Psoas muscle (tissue), 8 donors: Measurements from ENCODE around the gene PRUNE2. TPM values are rescaled to one million over a fixed set of nuclear protein-coding genes. Genes with fewer than 3 reads are reported as not detected.

Source experiments
- ATAC-seq, 4 donors: fragments of 200-7000 bp; cut with Tn5 transposase; one replicate each; pipeline ENCODE4 v1.9.1; 2020; ENCODE audit warnings: moderate library complexity in 3 of 4, mild to moderate bottlenecking in 2 of 4
- DNase-seq, 2 donors: peaks; one replicate each; pipeline ENCODE4 v3.0.0-alpha.2; 2020
- H3K27ac ChIP-seq: fragments of 200-600 bp; one replicate; pipeline ENCODE4 v1.8.0; 2022
- H3K27me3 ChIP-seq, 3 donors: fragments of 200-600 bp in 1 of 3; one replicate each; pipeline versions ENCODE4 v1.6.1 to v1.8.0; 2013 to 2022; ENCODE audit warnings: low read length in 2 of 3, mild to moderate bottlenecking in 2 of 3, moderate library complexity in 1 of 3; ENCODE audit not compliant: insufficient read depth in 3 of 3
- H3K36me3 ChIP-seq, 2 donors: fragments of 200-600 bp in 1 of 2; one replicate each; pipeline versions ENCODE4 v1.6.1 to v1.8.0; 2013 to 2022; ENCODE audit warnings: low read depth in 1 of 2, mild to moderate bottlenecking in 1 of 2, moderate library complexity in 1 of 2; ENCODE audit not compliant: insufficient read depth in 1 of 2
- H3K4me1 ChIP-seq: fragments of 200-600 bp; one replicate; pipeline ENCODE4 v1.8.0; 2022
- H3K4me3 ChIP-seq: fragments of 200-600 bp; one replicate; pipeline ENCODE4 v1.8.0; 2022; ENCODE audit warnings: mild to moderate bottlenecking
- H3K9me3 ChIP-seq: fragments of 200-600 bp; one replicate; pipeline ENCODE4 v1.8.0; 2022
- WGBS, 3 donors: extraction: QIAGEN DNeasy Blood & Tissue Kit; methylation state at CpG; one replicate each; pipeline versions ENCODE4 v1.1.6 to v1.1.7; 2013; 5-methylcytosine and 5-hydroxymethylcytosine counted together
- intact Hi-C, 2 donors: fragments of 100-400 bp; cut with DNase I; formaldehyde crosslinking; loops; one replicate each; pipeline versions ENCODE4 v1.11.0 to v1.14.2; 2022
- polyA plus RNA-seq, 3 donors: library from polyadenylated mRNA; stranded (reverse); fragments of 200-250 nt; gene quantifications; one replicate each; pipeline ENCODE4 v1.2.3, GENCODE V29; 2013
- total RNA-seq, 4 donors: library from RNA; stranded (reverse); fragmentation: NEBNext Ultra II Directional in 2 of 4; extraction: Animal tissue kit (Norgen Biotek cat#: 25700) in 2 of 4; gene quantifications; one replicate each; pipeline versions ENCODE4 v1.2.1 to v1.2.4, GENCODE V29; 2021 to 2023
- TF ChIP-seq, protein P1 (sequence below): fragments of 200-600 bp; IDR thresholded peaks from one replicate; pipeline ENCODE4 v1.8.0; 2022; ENCODE audit warnings: antibody characterized with exemption
- donor health status: healthy with polysubstance abuse.
- donor health status: DM: no; HTN: no; CAD: no; lungs with moderate emphysema.
- donor health status: Bipolar disorder and iron deficiency.
- donor health status: healthy.
- donor health status: DM: yes; HTN: yes; CAD: no.
- donor health status: DM: no; HTN: no; CAD: no.
- donor health status: DM: no; HTN: no; CAD: no.
- donor health status: DM: yes; HTN: yes; CAD: no.

Gene PRUNE2
- total and polyA plus RNA-seq, 7 donors = 1.2 to 79.9 (median 3.6) TPM

DNA sequence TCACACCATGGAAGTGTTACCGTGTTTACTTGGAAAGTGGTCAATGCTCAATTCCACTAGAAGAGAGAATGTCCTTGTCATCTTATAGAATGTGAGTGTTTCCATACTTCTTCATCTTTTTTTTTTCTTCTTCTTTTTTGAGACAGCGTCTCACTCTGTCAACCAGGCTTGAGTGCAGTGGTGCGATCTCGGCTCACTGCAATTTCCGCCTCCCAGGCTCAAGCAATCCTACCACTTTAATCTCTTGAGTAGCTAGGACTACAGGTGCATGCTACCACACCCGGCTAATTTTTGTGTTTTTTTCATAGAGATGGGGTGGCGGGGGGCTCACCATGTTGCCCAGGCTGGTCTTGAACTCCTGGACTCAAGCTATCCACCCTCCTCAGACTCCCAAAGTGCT, 278.9 kb downstream of the PRUNE2 start:
- no peak overlapping the region for H3K27ac ChIP-seq
- ATAC-seq (no peak), DNase-seq (no peak)
- H3K4me3 ChIP-seq = no peak overlapping the region
- no peaks in the 10 kb centered on the region for H3K4me1 ChIP-seq
- no peaks in the 10 kb centered on the region for H3K9me3 ChIP-seq
- intact Hi-C loops = no loop called here
- no peaks in the 10 kb centered on the region for H3K27me3 ChIP-seq
- 80 to 83% (median 81%) methylated on average over 7 of the region's 7 CpGs for WGBS, 3 donors
- TF ChIP-seq, protein P1, sequence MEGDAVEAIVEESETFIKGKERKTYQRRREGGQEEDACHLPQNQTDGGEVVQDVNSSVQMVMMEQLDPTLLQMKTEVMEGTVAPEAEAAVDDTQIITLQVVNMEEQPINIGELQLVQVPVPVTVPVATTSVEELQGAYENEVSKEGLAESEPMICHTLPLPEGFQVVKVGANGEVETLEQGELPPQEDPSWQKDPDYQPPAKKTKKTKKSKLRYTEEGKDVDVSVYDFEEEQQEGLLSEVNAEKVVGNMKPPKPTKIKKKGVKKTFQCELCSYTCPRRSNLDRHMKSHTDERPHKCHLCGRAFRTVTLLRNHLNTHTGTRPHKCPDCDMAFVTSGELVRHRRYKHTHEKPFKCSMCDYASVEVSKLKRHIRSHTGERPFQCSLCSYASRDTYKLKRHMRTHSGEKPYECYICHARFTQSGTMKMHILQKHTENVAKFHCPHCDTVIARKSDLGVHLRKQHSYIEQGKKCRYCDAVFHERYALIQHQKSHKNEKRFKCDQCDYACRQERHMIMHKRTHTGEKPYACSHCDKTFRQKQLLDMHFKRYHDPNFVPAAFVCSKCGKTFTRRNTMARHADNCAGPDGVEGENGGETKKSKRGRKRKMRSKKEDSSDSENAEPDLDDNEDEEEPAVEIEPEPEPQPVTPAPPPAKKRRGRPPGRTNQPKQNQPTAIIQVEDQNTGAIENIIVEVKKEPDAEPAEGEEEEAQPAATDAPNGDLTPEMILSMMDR = no peak
- H3K36me3 ChIP-seq = no peaks in the 10 kb centered on the region

GRCh38 chr9:76626141-76626540, 279.8 kb downstream of the PRUNE2 start:
- H3K4me3 ChIP-seq = no peak overlapping the region
- no peaks in the 10 kb centered on the region for H3K36me3 ChIP-seq
- H3K9me3 ChIP-seq = no peaks in the 10 kb centered on the region
- no peaks in the 10 kb centered on the region for H3K27me3 ChIP-seq
- ATAC-seq = no peak
- H3K4me1 ChIP-seq = no peaks in the 10 kb centered on the region
- no peak for DNase-seq
- H3K27ac ChIP-seq = no peak overlapping the region
- TF ChIP-seq, protein P1 = no peak
- WGBS, 3 donors = 64 to 71% (median 68%) methylated on average over 1 of the region's 1 CpG
- intact Hi-C loops = no loop called here

DNA sequence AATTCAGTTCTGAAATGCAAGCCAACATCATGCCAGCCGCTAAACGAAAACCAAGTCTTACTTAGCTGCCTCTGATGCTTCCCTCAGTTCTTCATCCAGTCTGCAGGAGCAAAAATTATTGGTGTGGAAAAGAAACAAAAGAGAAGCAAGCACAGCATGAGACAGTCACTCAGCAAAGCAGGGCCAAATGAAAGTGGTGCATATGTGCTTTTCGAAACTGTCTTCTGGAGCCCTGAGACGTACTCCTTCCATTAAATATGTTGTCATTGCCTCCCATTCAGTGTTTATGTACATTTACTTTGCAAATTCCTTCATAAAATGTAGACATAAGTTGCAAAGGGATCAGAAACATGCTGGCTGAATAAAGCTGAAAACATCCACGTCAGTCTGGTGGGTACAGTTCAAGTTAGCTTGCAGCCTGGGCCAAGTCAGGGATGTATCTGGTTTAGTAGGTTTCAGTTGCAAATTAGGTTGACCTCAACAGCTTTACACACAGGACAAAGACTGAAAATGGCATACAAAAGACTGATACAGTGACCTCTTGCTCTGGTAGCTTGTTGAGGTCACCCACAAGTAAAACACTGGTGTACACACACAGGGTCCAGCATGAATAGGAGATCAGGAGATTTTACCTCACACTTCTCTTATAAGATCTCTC, 281.4 kb downstream of the PRUNE2 start:
- TF ChIP-seq, protein P1 = no peak
- Histone ChIP-seq H3K4me3 (no peak overlapping the region), H3K27me3 (no peaks in the 10 kb centered on the region), H3K27ac (no peak overlapping the region), H3K4me1 (no peaks in the 10 kb centered on the region), H3K9me3 (no peaks in the 10 kb centered on the region), H3K36me3 (no peaks in the 10 kb centered on the region)
- no peak for ATAC-seq
- WGBS, 3 donors = 80 to 88% (median 82%) methylated on average over 5 of the region's 5 CpGs
- intact Hi-C loops = no loop called here
- no peak for DNase-seq

- Histone ChIP-seq H3K4me1 (no peaks in the 10 kb centered on the region), H3K27ac (no peak overlapping the region), H3K27me3 (no peaks in the 10 kb centered on the region), H3K4me3 (no peak overlapping the region), H3K9me3 (no peaks in the 10 kb centered on the region), H3K36me3 (no peaks in the 10 kb centered on the region)
- intact Hi-C loops = no loop called here
- TF ChIP-seq, protein P1 = no peak
- ATAC-seq = no peak
- WGBS, 3 donors = 76 to 78% (median 78%) methylated on average over 3 of the region's 3 CpGs
- DNase-seq = no peak
These were observed 284.9 kb downstream of the PRUNE2 start for GRCh38 chr9:76620996-76621395.

GRCh38 chr9:76620581-76620980, 285.3 kb downstream of the PRUNE2 start:
- 42 to 51% (median 42%) methylated on average over 3 of the region's 3 CpGs for WGBS, 3 donors
- no peaks in the 10 kb centered on the region for H3K9me3 ChIP-seq
- H3K4me3 ChIP-seq = no peak overlapping the region
- ATAC-seq = no peak
- no peak overlapping the region for H3K27ac ChIP-seq
- TF ChIP-seq, protein P1 = no peak
- no peaks in the 10 kb centered on the region for H3K27me3 ChIP-seq
- no peaks in the 10 kb centered on the region for H3K36me3 ChIP-seq
- no peaks in the 10 kb centered on the region for H3K4me1 ChIP-seq
- DNase-seq = no peak
- intact Hi-C loops = no loop called here
